Peyer's patch (tissue), 4 donors: ENCODE data around the gene TACC2. TPM values are rescaled to one million over a fixed set of nuclear protein-coding genes. Genes with fewer than 3 reads are reported as not detected.

ENCODE experiments used
- DNase-seq, 3 donors: peaks; one replicate each; pipeline ENCODE4 v3.0.0-alpha.2; 2017 to 2019
- H3K27ac ChIP-seq, 4 donors: fragments of 200-600 bp; sonication (generic); one replicate each; pipeline ENCODE4 v1.5.1; 2016 to 2019
- H3K27me3 ChIP-seq, 2 donors: fragments of 200-600 bp; sonication (generic); one replicate each; pipeline ENCODE4 v1.5.1; 2019
- H3K36me3 ChIP-seq, 3 donors: fragments of 200-600 bp; sonication (generic); one replicate each; pipeline ENCODE4 v1.5.1; 2016 to 2019
- H3K4me1 ChIP-seq, 4 donors: fragments of 200-600 bp; sonication (generic); one replicate each; pipeline ENCODE4 v1.5.1; 2016 to 2019
- H3K4me3 ChIP-seq, 4 donors: fragments of 200-600 bp; sonication (generic); 1 replicate in 3 of 4; 2 replicates in 1 of 4; pipeline ENCODE4 v1.5.1; 2016 to 2019; ENCODE audit warnings: mild to moderate bottlenecking in 1 of 4
- H3K9me3 ChIP-seq, 4 donors: fragments of 200-600 bp; sonication (generic); one replicate each; pipeline ENCODE4 v1.5.1; 2016 to 2019; ENCODE audit warnings: mild to moderate bottlenecking in 1 of 4
- CTCF ChIP-seq, 6 experiments: fragments of 450-650 bp in 4 of 6; fragments of 200-600 bp in 2 of 6; sonication (generic) in 1 of 6; IDR thresholded peaks; one replicate each; pipeline ENCODE4 v1.5.1; 2017 to 2019; ENCODE audit warnings: antibody characterized with exemption in 6 of 6, mild to moderate bottlenecking in 3 of 6, moderate library complexity in 1 of 6
- POLR2A ChIP-seq, 2 donors: fragments of 450-650 bp; IDR thresholded peaks; one replicate each; pipeline ENCODE4 v1.5.1; 2017; ENCODE audit warnings: antibody characterized with exemption in 2 of 2, mild to moderate bottlenecking in 2 of 2, moderate library complexity in 2 of 2
- total RNA-seq, 4 donors: library from RNA; depleted of rRNA; stranded (reverse); fragments of >200 nt; gene quantifications; one replicate each; pipeline ENCODE4 v1.1.0, GENCODE V29; 2016

The TACC2 gene
- total RNA-seq, 4 donors from 2014 or later = 91.6 to 140 (median 109) TPM

- Histone ChIP-seq H3K4me1 (no peaks in the 10 kb centered on the region), H3K9me3 (no peaks in the 10 kb centered on the region), H3K27ac (no peak overlapping the region), H3K27me3 (no peaks in the 10 kb centered on the region), H3K36me3 (peaks cover 0 to 57% (median 0%) of the 10 kb centered on the region in 3 donors), H3K4me3 (no peak overlapping the region)
- no peak for DNase-seq
- TF ChIP-seq CTCF (IDR thresholded peaks at IDR 0.05) (no peak), POLR2A (IDR thresholded peaks at IDR 0.05) (no peak)
These were observed 256.9 kb downstream of the TACC2 start for GRCh38 chr10:122245897-122246296.

GRCh38 chr10:122246830-122247520, 258.0 kb downstream of the TACC2 start:
- H3K36me3 ChIP-seq = peaks cover 0 to 46% (median 0%) of the 10 kb centered on the region in 3 donors
- no peaks in the 10 kb centered on the region for H3K4me1 ChIP-seq
- no peak overlapping the region for H3K27ac ChIP-seq
- no peak overlapping the region for H3K4me3 ChIP-seq
- no peaks in the 10 kb centered on the region for H3K9me3 ChIP-seq
- DNase-seq = no peak
- H3K27me3 ChIP-seq = no peaks in the 10 kb centered on the region
- TF ChIP-seq CTCF (IDR thresholded peaks at IDR 0.05) (no peak), POLR2A (IDR thresholded peaks at IDR 0.05) (no peak)

- Histone ChIP-seq H3K9me3 (no peaks in the 10 kb centered on the region), H3K27me3 (no peaks in the 10 kb centered on the region), H3K27ac (no peak overlapping the region), H3K36me3 (peaks cover 0 to 43% (median 0%) of the 10 kb centered on the region in 3 donors), H3K4me3 (no peak overlapping the region), H3K4me1 (no peaks in the 10 kb centered on the region)
- no peak for TF ChIP-seq CTCF (IDR thresholded peaks at IDR 0.05)
- no peak for TF ChIP-seq POLR2A (IDR thresholded peaks at IDR 0.05)
- DNase-seq = no peak
These were observed 259.7 kb downstream of the TACC2 start for GRCh38 chr10:122248356-122249302.

- no peak for DNase-seq
- Histone ChIP-seq H3K27me3 (no peaks in the 10 kb centered on the region), H3K4me3 (no peak overlapping the region), H3K4me1 (no peaks in the 10 kb centered on the region), H3K36me3 (peaks cover 0 to 37% (median 0%) of the 10 kb centered on the region in 3 donors), H3K9me3 (no peaks in the 10 kb centered on the region), H3K27ac (no peak overlapping the region)
- TF ChIP-seq CTCF (IDR thresholded peaks at IDR 0.05) (no peak), POLR2A (IDR thresholded peaks at IDR 0.05) (no peak)
These were observed 260.4 kb downstream of the TACC2 start for GRCh38 chr10:122249303-122249850.

GRCh38 chr10:122249991-122250750, 261.2 kb downstream of the TACC2 start:
- Histone ChIP-seq H3K4me1 (no peaks in the 10 kb centered on the region), H3K27me3 (no peaks in the 10 kb centered on the region), H3K4me3 (no peak overlapping the region), H3K9me3 (no peaks in the 10 kb centered on the region), H3K27ac (no peak overlapping the region), H3K36me3 (peaks cover 0 to 42% (median 0%) of the 10 kb centered on the region in 3 donors)
- TF ChIP-seq POLR2A (IDR thresholded peaks at IDR 0.05) (no peak), CTCF (IDR thresholded peaks at IDR 0.05) (no peak)
- no peak for DNase-seq
